Neural cell (in vitro differentiated cells): ENCODE data around the gene MAGEA8. TPM values are rescaled to one million over a fixed set of nuclear protein-coding genes. Genes with fewer than 3 reads are reported as not detected.

Experiments
- H2AFZ ChIP-seq: fragments of 200-600, 300-800 bp; sonication (generic), shearing (Covaris generic); 2 replicates; pipeline ENCODE4 v1.6.0; 2014; ENCODE audit warnings: low read depth, mild to moderate bottlenecking, antibody characterized with exemption, low read length, moderate library complexity
- H3F3A ChIP-seq: fragments of 200-600 bp; shearing (Covaris generic); 2 replicates; pipeline ENCODE4 v1.6.1; 2016; ENCODE audit warnings: mild to moderate bottlenecking, moderate library complexity, mixed read lengths, antibody characterized with exemption, low read length; ENCODE audit not compliant: insufficient read depth, poor library complexity, severe bottlenecking
- H3K27ac ChIP-seq: fragments of 200-600, 300-800 bp; sonication (generic), shearing (Covaris generic); 2 replicates; pipeline ENCODE4 v1.5.1; 2014; ENCODE audit warnings: mild to moderate bottlenecking, low read length, moderate library complexity
- H3K27me3 ChIP-seq: fragments of 300-800, 200-600 bp; sonication (generic), shearing (Covaris generic); 2 replicates; pipeline ENCODE4 v1.6.0; 2014; ENCODE audit warnings: mild to moderate bottlenecking, low read depth, low read length, moderate library complexity; ENCODE audit not compliant: insufficient read depth
- H3K36me3 ChIP-seq: fragments of 300-800, 200-600 bp; sonication (generic), shearing (Covaris generic); 2 replicates; pipeline ENCODE4 v1.5.1; 2014; ENCODE audit warnings: mild to moderate bottlenecking, antibody characterized with exemption, low read length, moderate library complexity; ENCODE audit not compliant: insufficient read depth
- H3K4me2 ChIP-seq: fragments of 300-800, 200-600 bp; sonication (generic), shearing (Covaris generic); 2 replicates; pipeline ENCODE4 v1.6.0; 2014; ENCODE audit warnings: mild to moderate bottlenecking, low read length
- H3K4me3 ChIP-seq: fragments of 300-800, 200-600 bp; sonication (generic), shearing (Covaris generic); 2 replicates; pipeline ENCODE4 v1.5.1; 2014; ENCODE audit warnings: mild to moderate bottlenecking, low read length, moderate library complexity
- H3K79me2 ChIP-seq: fragments of 200-600 bp; shearing (Covaris generic); replicated peaks from 2 replicates; pipeline ENCODE4 v1.6.0; 2014; ENCODE audit warnings: mild to moderate bottlenecking, low read length, moderate library complexity; ENCODE audit not compliant: insufficient read depth
- H3K9ac ChIP-seq: fragments of 300-800, 200-600 bp; sonication (generic), shearing (Covaris generic); 2 replicates; pipeline ENCODE4 v1.6.1; 2016; ENCODE audit warnings: mild to moderate bottlenecking, low read length, mixed read lengths
- H3K9me2 ChIP-seq: fragments of 200-600 bp; shearing (Covaris generic); 2 replicates; pipeline ENCODE4 v1.6.1; 2016; ENCODE audit warnings: mild to moderate bottlenecking, low read length, mixed read lengths; ENCODE audit not compliant: insufficient read depth
- H3K9me3 ChIP-seq: fragments of 200-600, 300-800 bp; sonication (generic), shearing (Covaris generic); 2 replicates; pipeline ENCODE4 v1.6.1; 2016; ENCODE audit warnings: mild to moderate bottlenecking, mixed run types, low read length, moderate library complexity, mixed read lengths
- H4K20me1 ChIP-seq: fragments of 200-600 bp; shearing (Covaris generic); 2 replicates; pipeline ENCODE4 v1.6.1; 2016; ENCODE audit warnings: mild to moderate bottlenecking, mixed run types; ENCODE audit not compliant: insufficient read depth
- EP300 ChIP-seq: fragments of 450-650 bp; conservative IDR thresholded peaks from 2 replicates; pipeline ENCODE4 v1.6.1; 2014; ENCODE audit warnings: antibody characterized with exemption, mild to moderate bottlenecking, moderate library complexity; ENCODE audit not compliant: poor library complexity, severe bottlenecking
- EZH2 ChIP-seq: fragments of 200-600, 300-800 bp; shearing (Covaris generic), sonication (generic); IDR thresholded peaks from 2 replicates; pipeline ENCODE4 v1.6.1; 2014; ENCODE audit warnings: antibody characterized with exemption, low read length, borderline replicate concordance, mild to moderate bottlenecking; ENCODE audit not compliant: insufficient read depth, poor library complexity, severe bottlenecking
- MXI1 ChIP-seq: fragments of 450-650 bp; conservative IDR thresholded peaks from 2 replicates; pipeline ENCODE4 v1.6.1; 2014; ENCODE audit warnings: antibody characterized with exemption, mild to moderate bottlenecking; ENCODE audit not compliant: poor library complexity, severe bottlenecking
- POLR2AphosphoS5 ChIP-seq: IDR thresholded peaks from 2 replicates; pipeline ENCODE4 v1.6.1; 2012
- RAD21 ChIP-seq: fragments of 450-650 bp; conservative IDR thresholded peaks from 2 replicates; pipeline ENCODE4 v1.6.1; 2014; ENCODE audit warnings: antibody characterized with exemption, mild to moderate bottlenecking, moderate library complexity
- SMC3 ChIP-seq: fragments of 450-650 bp; conservative IDR thresholded peaks from 2 replicates; pipeline ENCODE4 v1.6.1; 2014; ENCODE audit warnings: antibody characterized with exemption, mild to moderate bottlenecking, moderate library complexity; ENCODE audit not compliant: poor library complexity
- TAF1 ChIP-seq: IDR thresholded peaks from 2 replicates; pipeline ENCODE4 v1.6.1; 2012; ENCODE audit warnings: low read depth
- polyA plus RNA-seq: library from polyadenylated mRNA; depleted of rRNA; stranded (reverse); fragments of >200 nt; gene quantifications from 2 replicates; pipeline ENCODE4 v1.2.3, GENCODE V29; 2014
- TF ChIP-seq, protein P1 (sequence below): IDR thresholded peaks from 2 replicates; pipeline ENCODE4 v1.6.1; 2012; ENCODE audit warnings: borderline replicate concordance
- TF ChIP-seq, protein P2 (sequence below): fragments of 450-650 bp; IDR thresholded peaks from 2 replicates; pipeline ENCODE4 v1.5.1; 2014; ENCODE audit warnings: antibody characterized with exemption, mild to moderate bottlenecking, moderate library complexity; ENCODE audit not compliant: poor library complexity, severe bottlenecking

Gene MAGEA8
- polyA plus RNA-seq, 1 donor from 2014 or later: not detected

DNA sequence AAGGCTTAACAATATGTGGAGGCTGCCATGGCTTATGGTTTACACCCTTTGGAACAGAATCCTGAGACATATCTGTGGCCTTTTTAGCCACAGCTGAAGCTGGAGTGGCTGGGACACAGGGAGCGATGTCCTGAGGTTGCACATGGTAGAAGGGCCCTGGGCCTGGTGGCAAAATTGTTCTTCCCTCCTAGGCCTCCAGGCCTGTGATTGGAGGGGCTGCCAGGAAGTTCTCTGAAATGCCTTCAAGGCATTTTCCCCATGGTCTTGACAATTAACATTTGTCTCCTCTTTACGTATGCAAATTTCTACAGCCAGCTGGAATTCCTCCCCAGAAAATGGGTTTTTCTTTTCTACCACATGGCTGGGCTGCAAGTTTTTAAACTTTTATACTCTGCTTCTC is 39.1 kb upstream of the MAGEA8 start:
- H3K79me2 ChIP-seq: no peaks in the 10 kb centered on the region
- no peaks in the 10 kb centered on the region for H3F3A ChIP-seq
- no peak overlapping the region for H3K4me3 ChIP-seq
- H2AFZ ChIP-seq: no peak overlapping the region
- H3K9me3 ChIP-seq: no peaks in the 10 kb centered on the region
- no peaks in the 10 kb centered on the region for H3K36me3 ChIP-seq
- TF ChIP-seq MXI1 (no peak), EP300 (no peak), TAF1 (no peak), EZH2 (no peak), POLR2AphosphoS5 (no peak), RAD21 (no peak), SMC3 (no peak)
- TF ChIP-seq, protein P1, sequence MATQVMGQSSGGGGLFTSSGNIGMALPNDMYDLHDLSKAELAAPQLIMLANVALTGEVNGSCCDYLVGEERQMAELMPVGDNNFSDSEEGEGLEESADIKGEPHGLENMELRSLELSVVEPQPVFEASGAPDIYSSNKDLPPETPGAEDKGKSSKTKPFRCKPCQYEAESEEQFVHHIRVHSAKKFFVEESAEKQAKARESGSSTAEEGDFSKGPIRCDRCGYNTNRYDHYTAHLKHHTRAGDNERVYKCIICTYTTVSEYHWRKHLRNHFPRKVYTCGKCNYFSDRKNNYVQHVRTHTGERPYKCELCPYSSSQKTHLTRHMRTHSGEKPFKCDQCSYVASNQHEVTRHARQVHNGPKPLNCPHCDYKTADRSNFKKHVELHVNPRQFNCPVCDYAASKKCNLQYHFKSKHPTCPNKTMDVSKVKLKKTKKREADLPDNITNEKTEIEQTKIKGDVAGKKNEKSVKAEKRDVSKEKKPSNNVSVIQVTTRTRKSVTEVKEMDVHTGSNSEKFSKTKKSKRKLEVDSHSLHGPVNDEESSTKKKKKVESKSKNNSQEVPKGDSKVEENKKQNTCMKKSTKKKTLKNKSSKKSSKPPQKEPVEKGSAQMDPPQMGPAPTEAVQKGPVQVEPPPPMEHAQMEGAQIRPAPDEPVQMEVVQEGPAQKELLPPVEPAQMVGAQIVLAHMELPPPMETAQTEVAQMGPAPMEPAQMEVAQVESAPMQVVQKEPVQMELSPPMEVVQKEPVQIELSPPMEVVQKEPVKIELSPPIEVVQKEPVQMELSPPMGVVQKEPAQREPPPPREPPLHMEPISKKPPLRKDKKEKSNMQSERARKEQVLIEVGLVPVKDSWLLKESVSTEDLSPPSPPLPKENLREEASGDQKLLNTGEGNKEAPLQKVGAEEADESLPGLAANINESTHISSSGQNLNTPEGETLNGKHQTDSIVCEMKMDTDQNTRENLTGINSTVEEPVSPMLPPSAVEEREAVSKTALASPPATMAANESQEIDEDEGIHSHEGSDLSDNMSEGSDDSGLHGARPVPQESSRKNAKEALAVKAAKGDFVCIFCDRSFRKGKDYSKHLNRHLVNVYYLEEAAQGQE: no peak
- TF ChIP-seq, protein P2, sequence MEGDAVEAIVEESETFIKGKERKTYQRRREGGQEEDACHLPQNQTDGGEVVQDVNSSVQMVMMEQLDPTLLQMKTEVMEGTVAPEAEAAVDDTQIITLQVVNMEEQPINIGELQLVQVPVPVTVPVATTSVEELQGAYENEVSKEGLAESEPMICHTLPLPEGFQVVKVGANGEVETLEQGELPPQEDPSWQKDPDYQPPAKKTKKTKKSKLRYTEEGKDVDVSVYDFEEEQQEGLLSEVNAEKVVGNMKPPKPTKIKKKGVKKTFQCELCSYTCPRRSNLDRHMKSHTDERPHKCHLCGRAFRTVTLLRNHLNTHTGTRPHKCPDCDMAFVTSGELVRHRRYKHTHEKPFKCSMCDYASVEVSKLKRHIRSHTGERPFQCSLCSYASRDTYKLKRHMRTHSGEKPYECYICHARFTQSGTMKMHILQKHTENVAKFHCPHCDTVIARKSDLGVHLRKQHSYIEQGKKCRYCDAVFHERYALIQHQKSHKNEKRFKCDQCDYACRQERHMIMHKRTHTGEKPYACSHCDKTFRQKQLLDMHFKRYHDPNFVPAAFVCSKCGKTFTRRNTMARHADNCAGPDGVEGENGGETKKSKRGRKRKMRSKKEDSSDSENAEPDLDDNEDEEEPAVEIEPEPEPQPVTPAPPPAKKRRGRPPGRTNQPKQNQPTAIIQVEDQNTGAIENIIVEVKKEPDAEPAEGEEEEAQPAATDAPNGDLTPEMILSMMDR: no peak
- H3K27me3 ChIP-seq: no peaks in the 10 kb centered on the region
- no peak overlapping the region for H3K27ac ChIP-seq
- no peaks in the 10 kb centered on the region for H3K9me2 ChIP-seq
- no peaks in the 10 kb centered on the region for H4K20me1 ChIP-seq
- H3K9ac ChIP-seq: no peak overlapping the region
- no peak overlapping the region for H3K4me2 ChIP-seq

DNA sequence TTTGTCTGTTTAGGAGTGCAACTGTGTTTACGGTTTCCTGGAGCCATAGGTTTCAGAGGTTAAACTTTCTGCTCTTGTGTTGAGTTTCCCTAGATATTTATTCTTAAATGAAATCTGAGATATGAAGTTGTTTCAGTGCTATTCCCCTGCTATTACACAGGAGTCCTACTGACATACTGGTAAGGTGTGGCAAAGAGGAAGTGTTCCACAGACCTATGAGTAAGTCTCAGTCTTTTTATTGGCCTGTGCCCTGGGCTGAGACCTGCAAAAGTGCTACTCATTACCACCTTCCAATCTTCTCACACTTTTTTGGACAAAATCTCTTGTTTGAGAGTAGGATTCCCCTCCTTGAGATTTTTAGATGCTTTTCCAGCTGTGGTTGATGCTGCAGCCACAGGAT is 35.6 kb upstream of the MAGEA8 start:
- Histone ChIP-seq H3F3A (no peaks in the 10 kb centered on the region), H3K9me3 (no peaks in the 10 kb centered on the region), H3K27ac (no peak overlapping the region), H3K27me3 (no peaks in the 10 kb centered on the region), H3K4me3 (no peak overlapping the region), H3K79me2 (no peaks in the 10 kb centered on the region), H2AFZ (no peak overlapping the region), H3K36me3 (no peaks in the 10 kb centered on the region), H3K9ac (no peak overlapping the region), H3K9me2 (no peaks in the 10 kb centered on the region), H3K4me2 (no peak overlapping the region), H4K20me1 (no peaks in the 10 kb centered on the region)
- TF ChIP-seq EP300: no peak
- no peak for TF ChIP-seq POLR2AphosphoS5
- no peak for TF ChIP-seq RAD21
- no peak for TF ChIP-seq EZH2
- TF ChIP-seq, protein P1: no peak
- no peak for TF ChIP-seq SMC3
- no peak for TF ChIP-seq MXI1
- TF ChIP-seq, protein P2: no peak
- TF ChIP-seq TAF1: no peak
